IMR-90 (cell line): Measurements from ENCODE around the gene PPP1R9A. TPM values are rescaled to one million over a fixed set of nuclear protein-coding genes. Genes with fewer than 3 reads are reported as not detected.

Source experiments
- ATAC-seq: fragments of 200-7000 bp; cut with Tn5 transposase; 2 replicates; pipeline ENCODE4 v1.9.1; 2020; ENCODE audit warnings: low read depth, mild to moderate bottlenecking, moderate library complexity
- BruUV-seq: library from RNA; stranded (reverse); fragments of 400-500 nt; replicated peaks from 2 replicates; lab custom pipeline; 2021; lab: Mats Ljungman, UMichigan
- CTCF ChIA-PET: fragments of 300-600 bp; formaldehyde crosslinking; extraction: SDS; loops from one replicate; lab custom pipeline; 2021; ENCODE audit warnings: antibody characterized with exemption; lab: Yijun Ruan, JAX
- POLR2A ChIA-PET: fragments of 300-600 bp; sonication (Branson Sonifier 250); formaldehyde crosslinking; loops from one replicate; lab custom pipeline; 2022; ENCODE audit warnings: antibody characterized with exemption; ENCODE audit not compliant: unreplicated experiment; lab: Charles Lee
- DNase-seq: peaks from one replicate; pipeline ENCODE4 v3.0.0; 2013
- H2AFZ ChIP-seq: replicated peaks from 2 replicates; pipeline ENCODE3; 2013; ENCODE audit warnings: low read length, mild to moderate bottlenecking; ENCODE audit not compliant: poor library complexity
- H2AK5ac ChIP-seq: 2 replicates; pipeline ENCODE4 v1.6.1; 2013; ENCODE audit warnings: low read depth, low read length, inconsistent platforms
- H2AK9ac ChIP-seq: replicated peaks from 2 replicates; pipeline ENCODE3; 2013; ENCODE audit warnings: mild to moderate bottlenecking, low read depth, low read length, moderate library complexity; ENCODE audit not compliant: poor library complexity
- H2BK120ac ChIP-seq: 2 replicates; pipeline ENCODE4 v1.6.1; 2013; ENCODE audit warnings: low read depth, low read length, inconsistent platforms
- H2BK15ac ChIP-seq: 3 replicates; pipeline ENCODE4 v1.6.1; 2013; ENCODE audit warnings: low read depth, low read length, inconsistent platforms
- H2BK20ac ChIP-seq: 2 replicates; pipeline ENCODE4 v1.6.1; 2013; ENCODE audit warnings: low read depth, mild to moderate bottlenecking, inconsistent platforms, low read length, moderate library complexity
- H2BK5ac ChIP-seq: 2 replicates; pipeline ENCODE4 v1.6.1; 2013; ENCODE audit warnings: mild to moderate bottlenecking, low read depth, low read length, inconsistent platforms; ENCODE audit not compliant: poor library complexity, severe bottlenecking
- H3K14ac ChIP-seq: replicated peaks from 2 replicates; pipeline ENCODE4 v1.6.1; 2013; ENCODE audit warnings: low read depth, low read length, inconsistent platforms
- H3K18ac ChIP-seq: 2 replicates; pipeline ENCODE4 v1.6.1; 2013; ENCODE audit warnings: low read depth, low read length, control low read depth
- H3K23ac ChIP-seq: 2 replicates; pipeline ENCODE4 v1.6.1; 2013; ENCODE audit warnings: low read depth, low read length, inconsistent platforms
- H3K27ac ChIP-seq: 2 replicates; pipeline ENCODE4 v1.5.1; 2013; ENCODE audit warnings: mild to moderate bottlenecking, control low read depth, low read length; ENCODE audit not compliant: insufficient read depth
- H3K27me3 ChIP-seq: 2 replicates; pipeline ENCODE4 v1.6.1; 2013; ENCODE audit warnings: low read length; ENCODE audit not compliant: control insufficient read depth, insufficient read depth
- H3K36me3 ChIP-seq: 2 replicates; pipeline ENCODE4 v1.6.1; 2013; ENCODE audit warnings: low read length, mixed read lengths; ENCODE audit not compliant: control insufficient read depth, insufficient read depth
- H3K4ac ChIP-seq: 2 replicates; pipeline ENCODE4 v1.6.1; 2013; ENCODE audit warnings: low read depth, low read length, inconsistent platforms
- H3K4me1 ChIP-seq: 2 replicates; pipeline ENCODE4 v1.6.1; 2013; ENCODE audit warnings: low read length, mixed read lengths; ENCODE audit not compliant: control insufficient read depth, insufficient read depth
- H3K4me2 ChIP-seq: 2 replicates; pipeline ENCODE4 v1.6.1; 2013; ENCODE audit warnings: low read depth, mild to moderate bottlenecking, control low read depth, low read length, moderate library complexity
- H3K4me3 ChIP-seq: 2 replicates; pipeline ENCODE4 v1.5.1; 2013; ENCODE audit warnings: low read depth, mild to moderate bottlenecking, control low read depth, low read length, moderate library complexity; ENCODE audit not compliant: insufficient read depth
- H3K56ac ChIP-seq: 2 replicates; pipeline ENCODE4 v1.6.1; 2013; ENCODE audit warnings: low read length, inconsistent platforms; ENCODE audit not compliant: insufficient read depth; ENCODE audit errors: extremely low read depth
- H3K79me1 ChIP-seq, 2 experiments: 2 replicates each; pipeline ENCODE4 v1.6.1; 2013; ENCODE audit warnings: low read length in 2 of 2, inconsistent platforms in 1 of 2, low read depth in 1 of 2
- H3K9ac ChIP-seq: 2 replicates; pipeline ENCODE4 v1.6.1; 2013; ENCODE audit warnings: low read depth, low read length, control low read depth
- H3K9me1 ChIP-seq: 2 replicates; pipeline ENCODE4 v1.6.1; 2013; ENCODE audit warnings: low read length, inconsistent platforms; ENCODE audit not compliant: insufficient read depth
- H3K9me3 ChIP-seq: 2 replicates; pipeline ENCODE4 v1.6.1; 2013; ENCODE audit warnings: low read length; ENCODE audit not compliant: control insufficient read depth, insufficient read depth
- H4K20me1 ChIP-seq: 2 replicates; pipeline ENCODE4 v1.6.1; 2013; ENCODE audit warnings: low read length, inconsistent platforms; ENCODE audit not compliant: insufficient read depth
- H4K5ac ChIP-seq: 2 replicates; pipeline ENCODE4 v1.6.1; 2013; ENCODE audit warnings: mild to moderate bottlenecking, low read depth, low read length, control low read depth
- H4K8ac ChIP-seq, 2 experiments: 2 replicates each; pipeline ENCODE4 v1.6.1; 2013; ENCODE audit warnings: low read depth in 2 of 2, low read length in 2 of 2, control low read depth in 1 of 2, inconsistent platforms in 1 of 2
- H4K91ac ChIP-seq: 2 replicates; pipeline ENCODE4 v1.6.1; 2013; ENCODE audit warnings: low read depth, low read length, inconsistent platforms; ENCODE audit not compliant: insufficient read depth
- BHLHE40 ChIP-seq: fragments of 150-350 bp; IDR thresholded peaks from 2 replicates; pipeline ENCODE4 v1.6.1; 2016; ENCODE audit warnings: mild to moderate bottlenecking, low read depth, low read length
- CEBPB ChIP-seq: IDR thresholded peaks from 2 replicates; pipeline ENCODE4 v1.6.1; 2012; ENCODE audit warnings: low read depth, low read length, improper control_type of control experiment
- CTCF ChIP-seq: conservative IDR thresholded peaks from 2 replicates; pipeline ENCODE4 v1.5.1; 2012; ENCODE audit warnings: mild to moderate bottlenecking, low read depth, low read length, improper control_type of control experiment
- ELK1 ChIP-seq: fragments of 150-350 bp; IDR thresholded peaks from 2 replicates; pipeline ENCODE4 v1.6.1; 2016; ENCODE audit warnings: low read depth, mild to moderate bottlenecking, low read length, moderate library complexity, borderline replicate concordance
- FOS ChIP-seq: fragments of 150-350 bp; IDR thresholded peaks from 2 replicates; pipeline ENCODE4 v1.6.1; 2016; ENCODE audit warnings: low read depth, low read length
- MAFK ChIP-seq: IDR thresholded peaks from 2 replicates; pipeline ENCODE4 v1.6.1; 2012; ENCODE audit warnings: low read depth, low read length, improper control_type of control experiment
- MXI1 ChIP-seq: IDR thresholded peaks from 2 replicates; pipeline ENCODE4 v1.6.1; 2012; ENCODE audit warnings: low read depth, mild to moderate bottlenecking, low read length, moderate library complexity, borderline replicate concordance
- POLR2A ChIP-seq: IDR thresholded peaks from 2 replicates; pipeline ENCODE4 v1.6.1; 2012; ENCODE audit warnings: mild to moderate bottlenecking, low read depth, low read length
- RAD21 ChIP-seq: IDR thresholded peaks from 2 replicates; pipeline ENCODE4 v1.6.1; 2012; ENCODE audit warnings: low read length, improper control_type of control experiment
- SMC3 ChIP-seq: fragments of 150-350 bp; IDR thresholded peaks from 2 replicates; pipeline ENCODE4 v1.6.1; 2016; ENCODE audit warnings: low read depth, mild to moderate bottlenecking, antibody characterized with exemption, low read length, moderate library complexity
- WGBS, 2 experiments: methylation state at CpG; one replicate each; pipeline versions ENCODE4 v1.1.5 to v1.1.7; 2013; ENCODE audit warnings: missing lambda C conversion rate in 2 of 2; ENCODE audit not compliant: insufficient read length in 1 of 2; ENCODE audit errors: extremely low coverage in 2 of 2; 5-methylcytosine and 5-hydroxymethylcytosine counted together
- dilution Hi-C: fragments of 300-500 bp; cut with HindIII; formaldehyde crosslinking; loops from one replicate; pipeline ENCODE4 v1.14.3; 2018; ENCODE audit warnings: low sequenced_read_pairs; ENCODE audit not compliant: unreplicated experiment
- in situ Hi-C: fragments of 300-500 bp; cut with MboI; formaldehyde crosslinking; loops from 3 replicates; pipeline ENCODE4 v1.14.3; 2019; ENCODE audit warnings: low sequenced_read_pairs, inconsistent platforms, mixed read lengths
- intact Hi-C: fragments of 100-400 bp; cut with micrococcal nuclease; formaldehyde crosslinking; loops from 2 replicates; pipeline ENCODE4 v1.10.0; 2022
- polyA plus RNA-seq, 3 experiments: library from polyadenylated mRNA; depleted of rRNA; stranded (reverse); fragments of >200 nt; gene quantifications; 2 replicates each; pipeline ENCODE4 v1.2.3, GENCODE V29; 2012; ENCODE audit warnings: low replicate concordance in 1 of 3
- total RNA-seq: library from RNA; depleted of rRNA; stranded (reverse); fragments of >200 nt; gene quantifications from 2 replicates; pipeline ENCODE4 v1.2.3, GENCODE V29; 2012

PPP1R9A gene
- total and polyA plus RNA-seq, 2 of the 4 experiments (the other 2 are of a cell fraction) = not detected

DNA sequence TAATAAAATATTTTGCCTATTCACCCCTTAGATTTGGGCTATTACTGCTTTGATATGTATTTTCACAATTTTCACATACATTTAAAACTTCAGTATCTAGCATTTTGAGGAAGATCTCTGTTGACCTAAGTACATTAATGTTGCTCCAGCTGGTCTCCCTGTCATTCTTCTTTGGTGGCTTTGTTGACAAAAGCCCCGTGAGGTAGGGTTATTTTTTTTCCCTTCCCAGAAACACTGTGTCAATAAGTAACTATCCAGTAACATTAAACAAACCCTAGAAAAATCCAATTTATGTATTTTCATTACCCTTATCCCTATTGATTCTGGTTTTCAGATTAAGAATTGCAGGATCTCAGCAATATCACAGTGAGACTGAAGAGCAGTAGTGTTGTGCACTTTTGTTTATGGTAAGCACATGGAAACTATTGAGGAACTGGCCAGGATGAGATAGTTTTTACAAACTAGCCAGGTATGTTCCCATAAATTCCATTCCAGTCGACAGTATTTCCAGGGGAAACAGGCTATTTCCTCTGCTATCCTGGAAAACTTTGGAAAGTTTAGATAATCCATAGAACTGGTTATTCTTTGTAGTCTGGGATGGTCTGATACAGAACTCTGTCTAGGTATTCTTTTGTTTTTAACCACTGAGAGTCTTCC is 218.8 kb downstream of the PPP1R9A start:
- no peaks in the 10 kb centered on the region for H3K36me3 ChIP-seq
- H2AK5ac ChIP-seq = no peak overlapping the region
- no peak overlapping the region for H2AK9ac ChIP-seq
- intact Hi-C loops (no loop called here), in situ Hi-C loops (no loop called here), dilution Hi-C loops (no loop called here)
- H3K9me3 ChIP-seq = no peaks in the 10 kb centered on the region
- H4K20me1 ChIP-seq = no peaks in the 10 kb centered on the region
- no peak for ATAC-seq
- no peak overlapping the region for H2BK5ac ChIP-seq
- no peak overlapping the region for H2BK15ac ChIP-seq
- ChIA-PET CTCF (no interaction called here), POLR2A (no interaction called here)
- no peak overlapping the region for H3K4ac ChIP-seq
- H3K4me2 ChIP-seq = no peak overlapping the region
- no peak overlapping the region for H4K8ac ChIP-seq
- no peak overlapping the region for H3K27ac ChIP-seq
- BruUV-seq = no TSS peak
- no peaks in the 10 kb centered on the region for H3K9me1 ChIP-seq
- no peak overlapping the region for H3K18ac ChIP-seq
- H3K14ac ChIP-seq = no peak overlapping the region
- no peak overlapping the region for H2BK20ac ChIP-seq
- no CpG with 5 or more reads among the region's 2 CpGs for WGBS, 2 experiments
- H3K4me1 ChIP-seq = no peaks in the 10 kb centered on the region
- no peak overlapping the region for H2AFZ ChIP-seq
- no peak for TF ChIP-seq SMC3
- no peak for TF ChIP-seq RAD21
- TF ChIP-seq BHLHE40 = no peak
- no peak for TF ChIP-seq MAFK
- TF ChIP-seq ELK1 = no peak
- TF ChIP-seq MXI1 = no peak
- no peak for TF ChIP-seq FOS
- no peak for TF ChIP-seq CEBPB
- no peak for TF ChIP-seq CTCF
- no peak for TF ChIP-seq POLR2A
- no peak overlapping the region for H3K9ac ChIP-seq
- DNase-seq = no peak
- no peak overlapping the region for H2BK120ac ChIP-seq
- H4K91ac ChIP-seq = no peak overlapping the region
- no peaks in the 10 kb centered on the region for H3K79me1 ChIP-seq
- no peak overlapping the region for H3K4me3 ChIP-seq
- H3K23ac ChIP-seq = no peak overlapping the region
- no peak overlapping the region for H3K56ac ChIP-seq
- no peak overlapping the region for H4K5ac ChIP-seq
- no peaks in the 10 kb centered on the region for H3K27me3 ChIP-seq
